Hematopoietic multipotent progenitor cell treated with erythropoietin and hydrocortisone succinate and interleukin-3 and kit ligand, for 4 days (in vitro differentiated cells): Measurements from ENCODE around the gene CHST10.

Experiments used
- DNase-seq: peaks from one replicate; pipeline ENCODE4 v3.0.0-alpha.2; 2015

The CHST10 gene, protein sequence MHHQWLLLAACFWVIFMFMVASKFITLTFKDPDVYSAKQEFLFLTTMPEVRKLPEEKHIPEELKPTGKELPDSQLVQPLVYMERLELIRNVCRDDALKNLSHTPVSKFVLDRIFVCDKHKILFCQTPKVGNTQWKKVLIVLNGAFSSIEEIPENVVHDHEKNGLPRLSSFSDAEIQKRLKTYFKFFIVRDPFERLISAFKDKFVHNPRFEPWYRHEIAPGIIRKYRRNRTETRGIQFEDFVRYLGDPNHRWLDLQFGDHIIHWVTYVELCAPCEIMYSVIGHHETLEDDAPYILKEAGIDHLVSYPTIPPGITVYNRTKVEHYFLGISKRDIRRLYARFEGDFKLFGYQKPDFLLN

DNA sequence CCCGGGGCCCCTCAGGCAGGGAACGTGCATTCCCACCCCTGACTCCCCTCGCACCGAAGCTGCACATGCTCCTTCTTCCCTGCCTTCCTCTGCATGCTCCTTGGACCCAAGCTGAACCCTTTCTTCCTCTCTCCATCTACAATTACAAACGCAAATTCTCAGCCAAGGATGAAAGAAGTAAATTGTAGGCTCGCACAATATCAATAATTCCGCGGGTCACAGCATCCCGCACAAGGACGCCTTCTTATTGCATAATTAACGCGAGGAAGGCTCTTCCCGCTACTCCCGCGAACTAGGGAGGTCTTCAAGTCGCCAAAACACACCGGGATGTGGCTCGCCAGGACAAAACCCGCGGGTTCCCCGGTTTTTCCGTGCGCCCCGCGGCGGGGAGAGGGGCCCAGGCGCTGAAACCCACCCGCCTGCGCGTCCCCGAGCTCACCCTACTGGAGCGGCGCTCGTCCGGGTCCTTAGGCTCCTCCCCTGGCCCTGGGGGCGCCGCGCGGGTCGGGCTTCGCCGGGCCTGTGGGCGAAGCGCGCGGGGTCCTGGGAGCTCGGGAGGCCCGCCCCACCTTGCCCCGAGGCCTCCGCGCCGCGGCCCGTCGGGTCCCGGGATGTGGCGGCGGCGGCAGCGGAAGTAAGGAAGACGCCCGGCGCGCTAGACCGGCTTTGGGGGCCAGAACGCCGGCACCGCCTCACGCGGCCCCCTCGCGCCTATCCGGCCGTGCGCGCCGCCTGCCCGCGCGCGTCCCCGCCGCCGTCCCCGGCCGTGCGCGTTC lies at the start of gene CHST10:
Gene CHST10 (minus strand): TSS at position 734 of the 776 bp plus-strand sequence. CDS start 10,993 bp downstream, outside the sequence.
- peak; percentile 83 for DNase-seq

DNA sequence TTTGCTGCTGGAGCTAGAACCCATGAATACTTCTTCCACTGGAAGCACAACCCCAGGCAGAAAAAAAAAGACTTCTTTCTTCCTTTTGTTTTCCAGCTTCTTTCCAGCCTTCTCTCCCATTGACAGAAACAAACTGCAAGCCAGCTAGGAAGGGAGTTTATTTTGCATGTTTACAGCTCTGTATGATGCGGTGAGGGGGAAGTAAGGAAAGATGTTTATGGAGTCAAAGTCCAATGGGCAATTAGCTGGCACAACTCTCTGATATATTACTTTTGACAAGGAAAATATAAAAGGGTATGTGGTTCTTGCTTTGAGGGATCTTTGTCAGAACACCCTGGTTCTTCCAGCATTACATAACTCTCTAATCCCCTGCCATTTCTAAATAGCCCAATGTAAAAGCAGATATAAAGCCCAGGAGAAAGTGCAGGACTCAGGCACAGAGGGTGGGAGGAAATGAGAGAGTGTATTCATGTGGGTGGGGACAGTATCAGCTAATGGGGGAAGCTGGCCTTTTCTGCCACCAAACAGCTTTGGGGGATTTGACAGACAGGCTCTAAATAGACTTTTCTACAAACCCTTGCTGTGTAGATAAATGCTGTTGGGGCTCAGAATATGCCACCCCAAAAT lies 43.5 kb upstream of the CHST10 start:
- no peak for DNase-seq

DNA sequence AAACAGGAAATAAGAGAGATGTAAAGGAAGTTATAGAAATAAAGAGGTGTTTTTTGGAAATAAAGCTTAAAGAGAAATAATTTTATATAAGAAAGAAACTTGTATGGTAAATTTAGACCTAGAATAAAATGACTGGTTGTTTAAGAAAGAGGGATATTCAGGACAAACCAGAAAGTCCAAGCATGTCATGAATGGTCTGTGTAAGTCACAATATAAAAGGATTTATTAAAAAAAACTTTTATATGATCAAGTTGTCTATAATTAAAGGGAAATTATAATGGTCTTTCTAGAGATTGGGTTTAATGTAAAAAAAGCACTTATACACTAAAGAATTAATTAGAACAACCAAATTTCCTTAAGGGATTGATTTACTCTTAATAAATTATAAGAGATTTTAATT lies 38.9 kb upstream of the CHST10 start:
- DNase-seq: peak; percentile 5

DNA sequence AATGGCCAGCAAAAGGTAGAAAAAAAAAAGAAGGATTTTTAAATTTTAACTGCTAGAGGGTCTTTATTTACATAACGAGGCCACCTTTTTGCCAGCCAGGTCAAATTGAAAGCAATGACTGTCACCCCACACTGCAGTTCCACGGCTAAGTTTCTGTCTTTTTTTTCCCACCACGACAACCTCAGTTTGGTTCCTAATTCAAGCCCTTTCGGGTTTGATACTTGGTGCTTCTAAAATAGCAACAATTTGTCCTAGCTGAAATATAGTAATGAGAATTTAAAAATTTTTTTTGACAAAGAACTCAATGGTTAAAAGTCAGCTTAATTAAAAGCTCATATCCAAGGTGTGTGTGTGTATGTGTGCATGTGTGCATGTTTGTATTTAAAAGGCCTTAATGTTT lies 36.4 kb upstream of the CHST10 start:
- no peak for DNase-seq

DNA sequence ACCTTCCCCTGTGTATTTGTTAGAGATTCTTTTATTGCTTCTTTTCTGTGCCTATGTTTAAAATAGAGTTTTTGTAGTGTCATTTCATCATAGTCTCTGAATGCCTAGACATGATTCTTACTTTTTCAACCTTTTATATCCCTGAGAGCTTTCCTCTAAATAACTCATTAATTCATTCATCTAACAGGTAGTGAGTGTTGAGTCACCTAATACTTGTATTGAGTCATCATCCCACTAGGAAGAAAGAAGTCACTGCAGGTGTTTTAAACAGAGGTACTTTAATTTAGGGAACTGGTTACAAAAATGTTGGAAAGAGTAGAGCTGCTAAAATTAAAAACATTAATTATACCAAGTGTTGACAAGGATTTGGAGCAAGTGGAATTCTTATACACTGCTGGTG lies 34.3 kb upstream of the CHST10 start:
- DNase-seq: no peak

DNA sequence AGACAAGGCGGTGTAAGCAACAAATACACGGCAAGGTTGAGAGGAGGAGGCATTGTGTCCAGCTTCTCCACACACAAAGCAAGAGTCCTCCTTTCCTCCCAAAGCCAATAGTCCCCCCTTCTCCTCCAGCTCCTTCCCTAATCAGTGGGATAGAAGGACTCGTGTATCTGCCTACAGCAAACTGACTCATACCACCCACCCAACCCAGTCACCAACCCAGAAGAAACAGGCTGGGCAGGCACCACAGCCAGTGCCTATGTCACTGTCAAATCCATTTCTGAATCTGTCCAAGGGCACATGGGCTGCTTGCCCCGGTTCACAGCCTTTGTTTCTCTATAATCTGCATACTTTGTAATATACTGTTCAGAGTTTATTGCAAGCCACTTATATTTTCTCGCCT lies 33.6 kb upstream of the CHST10 start:
- DNase-seq: no peak

DNA sequence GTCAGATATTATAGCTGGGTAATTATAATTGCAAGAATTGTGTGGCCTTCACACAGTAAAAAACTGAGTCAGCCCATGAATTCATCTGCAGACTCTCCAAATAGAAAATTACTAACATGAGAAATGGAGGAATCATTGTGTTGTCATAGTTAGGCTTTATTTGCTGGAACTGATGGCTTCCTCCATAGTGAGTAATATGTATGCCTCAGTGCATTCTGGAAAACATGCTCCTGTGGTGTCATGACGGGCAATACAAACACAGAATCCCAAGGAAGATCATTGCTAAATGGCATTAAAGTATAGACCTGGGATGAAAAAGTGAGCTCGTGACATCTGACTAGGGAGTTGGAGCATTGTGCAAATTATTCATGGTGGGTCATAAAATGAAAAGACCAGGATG lies 29.2 kb upstream of the CHST10 start:
- no peak for DNase-seq

DNA sequence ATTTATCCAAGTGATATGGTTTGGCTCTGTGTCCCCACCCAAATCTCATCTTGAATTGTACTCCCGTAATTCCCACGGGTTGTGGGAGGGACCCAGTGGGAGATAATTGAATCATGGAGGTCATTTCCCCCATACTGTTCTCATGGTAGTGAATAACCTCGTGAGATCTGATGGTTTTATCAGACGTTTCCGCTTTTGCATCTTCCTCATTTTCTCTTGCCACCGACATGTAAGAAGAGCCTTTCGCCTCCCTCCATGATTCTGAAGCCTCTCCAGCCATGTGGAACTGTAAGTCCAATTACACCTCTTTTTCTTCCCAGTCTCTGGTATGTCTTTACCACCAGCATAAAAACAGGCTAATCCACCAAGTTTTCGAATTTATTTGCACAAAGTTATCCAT lies 20.3 kb upstream of the CHST10 start:
- DNase-seq: no peak

DNA sequence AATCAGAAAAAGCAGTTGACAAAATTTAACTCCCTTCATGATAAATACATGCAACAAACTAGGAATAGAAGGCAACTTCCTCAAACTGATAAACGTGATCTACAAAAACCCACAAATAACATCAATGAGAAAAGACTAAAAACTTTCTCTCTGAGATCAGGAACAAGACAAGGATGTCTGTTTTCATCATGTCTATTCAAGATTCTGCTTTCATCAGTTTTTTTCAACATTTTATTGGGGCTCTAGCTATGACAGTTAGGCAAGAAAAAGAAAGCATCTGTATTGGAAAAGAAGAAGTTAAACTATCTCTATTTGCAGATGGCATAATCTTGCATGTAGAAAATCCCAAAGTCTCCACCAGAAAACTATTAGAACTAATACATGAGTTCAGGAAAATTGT lies 12.3 kb upstream of the CHST10 start:
- peak; percentile 52 for DNase-seq

DNA sequence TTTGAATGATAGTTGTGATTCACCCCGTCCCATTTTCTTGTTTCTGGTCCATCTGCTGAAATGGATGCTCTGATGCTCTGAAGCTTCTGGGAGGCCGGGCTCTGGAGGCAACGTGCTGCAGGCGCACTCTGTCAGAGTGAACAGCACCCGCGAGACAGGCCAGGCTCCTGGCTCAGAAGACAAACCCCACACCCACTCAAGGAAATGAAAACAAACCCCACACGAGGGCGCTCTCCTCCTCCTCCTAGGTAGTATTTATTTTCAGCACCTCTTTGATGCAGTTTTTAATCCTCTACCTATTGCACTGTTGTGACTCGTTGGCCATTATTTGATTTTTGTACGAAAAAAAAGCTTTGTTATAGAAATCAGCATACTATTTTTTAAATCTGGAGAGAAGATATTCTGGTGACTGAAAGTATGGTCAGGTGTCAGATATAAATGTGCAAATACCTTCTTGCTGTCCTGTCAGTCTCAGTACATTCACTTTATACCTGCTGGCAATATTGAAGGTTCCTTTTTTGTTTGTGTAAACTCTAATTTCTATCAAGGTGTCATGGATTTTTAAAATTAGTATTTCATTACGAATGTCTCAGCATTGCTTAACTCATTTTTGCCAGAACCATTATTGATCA lies 10.3 kb upstream of the CHST10 start:
- DNase-seq: peak; percentile 84

DNA sequence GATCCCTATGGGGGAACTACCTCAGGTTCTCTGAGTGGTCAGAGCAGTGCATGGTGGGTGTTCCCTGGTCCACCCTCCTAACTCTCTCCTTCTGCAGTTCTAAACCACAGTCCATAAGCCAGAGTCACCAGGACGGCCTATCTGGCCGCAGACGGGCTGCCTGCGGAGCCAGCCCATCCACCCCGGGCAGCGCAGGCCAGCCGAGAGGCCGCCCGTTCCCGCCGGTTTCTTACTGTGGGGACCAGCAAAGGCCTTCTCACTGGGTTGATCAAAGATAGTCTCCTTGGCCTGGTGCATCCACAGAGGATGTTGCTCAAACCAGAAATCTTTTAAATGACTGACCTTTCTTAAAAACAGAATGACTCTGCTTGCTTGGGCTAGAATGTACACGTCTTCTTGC lies 9.6 kb upstream of the CHST10 start:
- no peak for DNase-seq

DNA sequence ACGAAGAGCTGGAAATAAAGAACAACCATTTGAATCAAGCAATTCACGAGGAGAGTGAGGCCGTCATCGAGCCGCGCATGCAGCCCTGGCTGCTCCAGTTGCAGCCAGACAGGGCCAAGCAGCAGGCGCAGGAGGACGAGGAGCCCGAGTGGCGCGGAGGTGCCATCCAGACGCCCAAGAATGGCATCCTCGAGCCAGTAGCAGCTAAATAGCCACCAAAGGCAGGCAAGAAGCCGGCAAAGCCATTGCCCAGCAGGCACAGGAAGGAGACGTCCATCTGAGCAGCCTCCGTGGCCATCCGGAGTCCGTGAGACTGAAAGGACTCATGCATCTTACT lies 8.9 kb upstream of the CHST10 start:
- DNase-seq: no peak

DNA sequence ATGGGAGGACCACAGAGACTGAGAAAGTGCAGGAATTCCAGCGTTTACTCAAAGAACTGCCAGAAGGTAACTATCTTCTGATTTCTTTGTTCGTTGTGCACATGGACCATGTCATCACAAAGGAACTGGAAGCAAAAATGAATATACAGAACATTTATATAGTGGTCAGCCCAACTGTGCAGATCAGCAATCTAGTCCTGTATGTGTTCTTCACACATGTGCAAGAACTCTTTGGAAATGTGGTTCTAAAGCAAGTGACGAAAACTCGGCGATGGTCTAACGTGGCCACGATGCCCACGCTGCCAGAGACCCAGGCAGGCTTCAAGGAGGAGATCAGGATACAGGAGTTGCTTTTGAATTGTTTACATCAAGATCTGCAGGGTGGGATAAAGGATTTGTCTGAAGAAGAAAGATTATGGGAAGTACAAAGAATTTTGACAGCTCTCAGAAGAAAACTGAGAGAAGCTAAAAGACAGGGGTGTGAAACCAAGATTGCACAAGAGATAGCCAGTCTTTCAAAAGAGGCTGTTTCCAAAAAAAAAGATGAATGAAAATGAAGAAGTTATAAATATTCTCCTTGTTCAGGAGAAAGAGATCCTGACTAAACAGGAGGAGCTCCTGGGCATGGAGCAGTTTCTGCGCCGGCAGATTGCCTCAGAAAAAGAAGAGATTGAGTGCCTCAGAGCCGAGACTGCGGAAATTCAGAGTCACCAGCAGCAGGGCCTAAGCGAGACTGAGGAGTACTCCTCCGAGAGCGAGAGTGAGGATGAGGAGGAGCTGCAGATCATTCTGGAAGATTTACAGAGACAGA lies 8.3 kb upstream of the CHST10 start:
- DNase-seq: peak; percentile 45

DNA sequence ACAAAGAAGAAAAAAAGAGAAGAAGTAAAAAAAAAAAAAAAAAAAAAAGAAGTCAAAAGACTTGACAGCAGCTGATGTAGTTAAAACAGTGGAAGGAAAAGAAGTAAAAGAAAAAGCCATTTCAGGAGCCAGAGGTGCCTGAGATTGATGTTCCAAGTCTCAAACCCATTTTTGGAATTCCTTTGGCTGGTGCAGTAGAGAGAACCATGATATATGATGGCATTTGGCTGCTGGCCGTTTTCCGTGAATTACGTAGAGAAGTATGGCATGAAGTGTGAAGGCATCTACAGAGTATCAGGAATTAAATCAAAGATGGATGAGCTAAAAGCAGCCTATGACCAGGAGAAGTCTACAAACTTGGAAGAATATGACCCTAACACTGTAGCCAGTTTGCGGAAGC lies 7.6 kb upstream of the CHST10 start:
- DNase-seq: no peak

DNA sequence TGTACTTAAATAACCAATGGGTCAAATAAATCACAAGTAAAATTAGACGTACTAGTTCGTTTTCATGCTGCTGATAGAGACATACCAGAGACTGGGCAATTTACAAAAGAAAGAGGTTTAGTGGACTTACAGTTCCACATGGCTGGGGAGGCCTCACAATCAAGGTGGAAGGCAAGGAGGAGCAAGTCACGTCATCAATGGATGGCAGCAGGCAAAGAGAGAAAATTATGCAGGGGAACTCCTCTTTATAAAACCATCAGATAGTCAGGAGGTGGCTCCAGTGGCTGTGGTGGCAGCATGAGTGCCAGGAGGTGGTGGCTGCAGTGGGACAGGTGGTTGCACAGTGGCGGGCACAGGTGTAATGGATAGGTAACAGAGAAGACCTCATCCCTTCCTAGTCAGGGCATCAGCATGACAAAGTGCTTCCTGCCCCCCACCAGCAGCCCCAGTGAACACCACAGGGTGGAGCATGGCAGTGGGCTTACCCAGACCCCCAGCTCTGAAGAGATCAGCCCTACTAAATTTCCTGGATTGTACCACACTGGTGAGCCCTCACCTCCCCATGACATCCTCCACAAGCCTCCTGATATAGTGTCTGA lies 6.9 kb upstream of the CHST10 start:
- no peak for DNase-seq

DNA sequence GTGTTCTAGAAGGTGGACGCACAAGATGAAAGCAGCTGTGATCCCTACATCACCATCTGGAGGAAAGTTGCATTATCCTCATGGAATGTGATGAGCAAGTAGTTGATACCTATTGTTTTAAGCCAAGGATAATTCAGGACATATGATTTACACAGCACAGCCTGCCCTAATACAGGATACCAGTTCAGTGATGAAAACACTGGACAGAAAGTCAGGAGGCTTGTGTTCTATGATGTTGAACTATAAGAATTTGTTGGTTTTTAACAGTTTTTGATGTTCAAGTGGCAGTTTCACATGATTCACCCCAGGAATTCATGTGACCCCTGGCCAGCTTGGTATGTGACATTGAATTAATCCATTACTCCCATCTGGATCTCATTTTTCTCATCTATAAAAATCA lies 6.2 kb upstream of the CHST10 start:
- no peak for DNase-seq

DNA sequence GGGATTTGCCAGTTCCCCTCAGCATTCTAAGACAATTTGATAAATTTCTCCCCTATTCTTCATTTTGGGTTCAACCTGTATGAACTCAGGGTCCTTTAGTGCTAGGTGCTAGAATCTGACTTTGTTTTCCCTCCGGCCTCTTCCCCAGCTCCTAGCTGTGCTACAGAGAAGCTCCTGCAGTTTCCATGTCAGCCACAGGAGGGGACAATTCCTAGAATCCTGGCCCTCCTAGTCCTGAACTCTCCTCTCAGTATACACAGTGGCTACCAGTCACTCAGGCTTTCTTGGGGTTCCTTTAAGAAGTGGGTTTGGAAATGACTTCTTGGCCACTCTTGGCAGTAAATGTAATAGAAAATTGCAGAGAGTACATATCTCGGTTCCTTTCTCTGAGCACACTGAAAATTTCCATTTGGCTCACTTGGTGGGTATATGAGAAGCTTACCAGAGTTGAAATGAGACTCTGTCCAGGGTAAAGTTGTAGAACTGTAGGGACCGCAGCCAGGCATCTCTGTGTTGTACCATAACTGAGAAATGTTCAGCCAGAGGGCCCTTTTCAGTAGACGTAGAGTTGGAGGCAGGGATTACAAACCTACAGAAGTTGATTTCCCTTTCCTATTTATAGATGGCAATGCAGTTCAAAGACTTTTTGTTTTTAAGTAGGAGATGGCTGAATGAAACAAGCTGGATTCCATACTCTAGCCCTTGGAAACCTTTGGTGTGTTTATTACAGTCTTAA lies 5.0 kb upstream of the CHST10 start:
- DNase-seq: peak; percentile 52

DNA sequence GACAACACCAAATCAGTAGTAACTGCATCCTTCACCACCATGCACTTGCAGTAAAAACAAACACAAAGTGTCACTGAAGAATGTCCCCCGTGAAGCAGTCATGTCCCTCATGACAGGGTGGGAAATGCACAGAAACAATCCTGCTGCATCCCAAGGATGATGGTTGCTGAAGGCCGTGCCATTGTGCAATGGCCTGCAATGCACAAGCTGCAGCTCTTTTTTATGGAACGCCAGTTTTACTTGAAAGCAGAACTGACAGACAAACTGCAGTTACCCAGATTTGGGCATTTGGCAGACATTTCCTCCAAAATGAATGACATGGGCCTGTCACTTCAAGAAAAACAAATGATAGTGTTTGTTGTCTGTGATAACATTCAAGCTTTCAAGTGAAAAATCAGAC lies 2.4 kb upstream of the CHST10 start:
- no peak for DNase-seq

DNA sequence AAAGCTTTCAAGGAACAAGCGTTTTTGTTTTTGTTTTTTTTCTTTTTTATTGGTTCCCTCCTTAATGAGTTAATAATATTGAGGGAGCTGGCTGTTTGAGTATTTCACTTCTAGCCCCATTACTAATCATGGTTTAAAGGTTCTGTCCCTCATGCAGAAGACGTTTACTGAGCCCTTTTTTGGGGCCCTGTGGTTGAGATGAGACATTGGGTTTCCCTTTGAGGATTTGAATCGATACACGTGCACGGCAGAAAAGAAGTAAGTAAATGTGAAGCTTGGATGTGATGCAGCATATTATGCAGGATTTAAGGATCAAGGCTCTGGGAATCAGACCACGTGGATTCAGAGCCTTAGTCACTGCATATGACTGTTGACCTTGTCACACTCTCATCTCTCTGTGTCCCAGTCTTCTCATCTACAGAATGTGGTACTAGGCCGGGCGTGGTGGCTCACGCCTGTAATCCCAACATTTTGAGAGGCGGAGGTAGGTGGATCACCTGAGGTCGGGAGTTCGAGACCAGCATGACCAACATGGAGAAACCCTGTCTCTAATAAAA lies 1.0 kb upstream of the CHST10 start:
- no peak for DNase-seq

DNA sequence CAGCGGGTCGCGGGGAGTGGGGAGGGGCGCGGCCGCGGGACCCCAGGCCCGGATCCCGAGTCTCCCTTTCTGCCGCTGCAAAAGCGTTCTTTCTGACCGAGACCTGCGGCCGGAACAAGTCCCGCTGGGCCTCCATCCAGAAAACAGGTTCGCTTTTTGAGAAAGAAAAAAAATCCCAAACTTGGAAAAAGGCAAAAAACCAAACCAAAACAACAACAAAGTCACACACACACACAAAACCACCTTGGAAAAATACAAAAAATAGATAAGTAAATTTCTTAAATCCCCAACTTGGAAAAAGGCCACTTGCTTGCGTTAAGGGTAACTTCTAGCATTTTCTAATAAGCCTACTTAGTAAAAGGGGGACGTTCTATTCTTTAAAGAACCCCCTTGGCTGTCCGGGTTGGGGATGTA lies 250 bp upstream of the CHST10 start:
- DNase-seq: no peak

DNA sequence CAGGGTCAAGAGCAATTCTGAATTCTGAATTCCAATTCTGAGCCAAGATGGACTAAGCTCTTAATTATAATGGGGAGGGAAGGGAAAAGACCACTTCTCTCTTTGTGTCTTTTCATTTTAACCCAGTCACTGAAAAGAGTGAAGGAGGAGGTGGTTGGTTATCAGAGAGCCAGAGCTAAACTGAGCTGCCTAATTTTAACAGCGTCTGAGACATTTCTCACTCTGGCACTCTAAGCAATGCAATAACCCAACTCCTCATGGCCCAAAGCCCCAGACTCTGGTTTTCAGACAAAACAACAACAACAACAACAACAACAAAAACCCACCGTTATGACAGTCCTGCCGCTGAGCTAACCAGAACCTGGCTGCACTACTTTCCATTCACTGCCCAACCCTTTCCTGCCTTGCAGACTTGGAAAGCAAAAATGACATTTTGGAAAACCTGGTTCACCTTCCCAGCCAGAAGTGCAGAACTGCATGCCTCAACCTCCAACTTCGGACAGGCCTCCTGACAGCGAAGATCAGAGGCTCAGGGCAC lies 1.0 kb downstream of the CHST10 start:
- DNase-seq: peak; percentile 29
